Esophagus (tissue), 2 donors: ENCODE data around the gene APBB1. TPM values are rescaled to one million over a fixed set of nuclear protein-coding genes. Genes with fewer than 3 reads are reported as not detected.

Experiments used
- H3K27ac ChIP-seq, 2 donors: one replicate each; pipeline ENCODE4 v1.5.1; 2013; ENCODE audit warnings: low read depth in 2 of 2, mild to moderate bottlenecking in 2 of 2, inconsistent platforms in 1 of 2, low read length in 1 of 2, moderate library complexity in 1 of 2
- H3K27me3 ChIP-seq, 2 donors: one replicate each; pipeline ENCODE4 v1.6.1; 2013; ENCODE audit warnings: low read length in 2 of 2, control low read depth in 1 of 2, mild to moderate bottlenecking in 1 of 2; ENCODE audit not compliant: insufficient read depth in 2 of 2, control insufficient read depth in 1 of 2
- H3K36me3 ChIP-seq, 2 donors: one replicate each; pipeline ENCODE4 v1.6.1; 2013; ENCODE audit warnings: low read length in 1 of 2; ENCODE audit not compliant: control insufficient read depth in 2 of 2, insufficient read depth in 2 of 2
- H3K4me1 ChIP-seq, 2 donors: one replicate each; pipeline ENCODE4 v1.6.1; 2013; ENCODE audit warnings: low read length in 1 of 2; ENCODE audit not compliant: control insufficient read depth in 2 of 2, insufficient read depth in 2 of 2
- H3K4me3 ChIP-seq, 2 donors: one replicate each; pipeline ENCODE4 v1.5.1; 2013; ENCODE audit warnings: low read length in 2 of 2, mild to moderate bottlenecking in 2 of 2, low read depth in 1 of 2, moderate library complexity in 1 of 2
- H3K9me3 ChIP-seq, 2 donors: one replicate each; pipeline ENCODE4 v1.6.1; 2013; ENCODE audit warnings: mild to moderate bottlenecking in 2 of 2, low read depth in 1 of 2, low read length in 1 of 2, moderate library complexity in 1 of 2; ENCODE audit not compliant: control insufficient read depth in 2 of 2, insufficient read depth in 1 of 2
- WGBS, 2 donors: extraction: QIAGEN DNeasy Blood & Tissue Kit; methylation state at CpG; one replicate each; pipeline ENCODE4 v1.1.7; 2013; 5-methylcytosine and 5-hydroxymethylcytosine counted together
- polyA plus RNA-seq, 2 donors: library from polyadenylated mRNA; stranded (reverse); fragments of 200-250 nt; gene quantifications; one replicate each; pipeline ENCODE4 v1.2.3, GENCODE V29; 2013
- donor health status: healthy with polysubstance abuse.
- donor health status: Bipolar disorder and iron deficiency.

The APBB1 gene
- polyA plus RNA-seq, 2 donors: 7.1 to 12.0 TPM

DNA sequence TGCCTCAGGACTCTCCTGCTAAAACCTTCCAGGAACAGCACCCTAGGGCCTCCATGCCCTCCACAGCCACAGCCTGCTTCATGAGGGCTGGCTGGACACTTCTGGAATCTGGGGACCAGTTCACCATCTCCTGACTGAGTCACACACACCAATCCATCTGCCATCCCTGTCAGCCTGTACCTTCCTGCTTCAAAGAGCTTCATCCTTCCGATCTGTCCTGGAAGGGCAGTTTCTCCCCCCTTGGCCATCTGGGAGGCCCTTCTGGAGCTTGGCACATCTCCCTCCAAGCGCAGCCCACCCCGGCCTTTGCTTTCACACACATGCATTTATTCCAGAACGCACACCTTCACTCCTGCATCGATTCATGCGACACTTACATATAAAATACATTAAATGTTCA lies 13.0 kb downstream of the APBB1 start:
- Histone ChIP-seq H3K27me3 (no peaks in the 10 kb centered on the region), H3K27ac (no peak overlapping the region), H3K9me3 (no peaks in the 10 kb centered on the region), H3K36me3 (peaks cover 0 to 9% of the 10 kb centered on the region in 2 donors), H3K4me1 (peaks cover 3 to 6% of the 10 kb centered on the region in 2 donors), H3K4me3 (no peak overlapping the region)
- 93 to 97% methylated on average over 6 of the region's 6 CpGs for WGBS, 2 donors

DNA sequence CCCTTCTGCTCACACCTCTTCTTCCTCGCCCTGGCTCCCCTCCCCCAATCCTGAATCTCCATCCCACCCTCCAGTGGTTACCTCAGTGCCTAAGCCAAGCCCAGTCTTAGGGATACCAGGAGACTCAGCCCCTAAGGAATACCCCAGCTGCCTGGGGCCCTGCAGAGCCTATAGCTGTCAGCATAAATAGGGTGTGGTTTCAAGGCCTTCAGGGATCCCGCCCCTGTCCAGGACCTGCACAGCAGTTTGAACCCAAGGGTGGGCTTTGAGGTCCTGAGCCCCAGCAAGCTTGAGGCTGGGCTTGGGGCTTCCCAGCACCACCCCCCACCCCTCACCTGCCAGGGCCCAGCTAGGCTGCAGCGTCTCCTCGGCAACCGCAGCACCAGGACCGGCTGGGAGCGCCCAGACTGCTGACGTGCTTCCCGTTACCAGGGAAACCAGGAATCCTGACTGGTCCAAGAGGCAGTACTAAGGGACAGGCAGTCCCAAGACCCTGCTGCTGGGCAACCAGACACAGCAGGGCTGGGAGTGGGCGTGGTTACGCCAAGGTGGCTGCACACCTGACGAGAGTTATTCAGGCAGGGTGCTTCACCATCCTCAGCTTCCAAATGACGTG lies 13.7 kb downstream of the APBB1 start:
- Histone ChIP-seq H3K4me3 (no peak overlapping the region), H3K36me3 (peaks cover 0 to 9% of the 10 kb centered on the region in 2 donors), H3K4me1 (peaks cover 3 to 6% of the 10 kb centered on the region in 2 donors), H3K9me3 (no peaks in the 10 kb centered on the region), H3K27ac (no peak overlapping the region), H3K27me3 (no peaks in the 10 kb centered on the region)
- 81 to 82% methylated on average over 13 of the region's 13 CpGs for WGBS, 2 donors

DNA sequence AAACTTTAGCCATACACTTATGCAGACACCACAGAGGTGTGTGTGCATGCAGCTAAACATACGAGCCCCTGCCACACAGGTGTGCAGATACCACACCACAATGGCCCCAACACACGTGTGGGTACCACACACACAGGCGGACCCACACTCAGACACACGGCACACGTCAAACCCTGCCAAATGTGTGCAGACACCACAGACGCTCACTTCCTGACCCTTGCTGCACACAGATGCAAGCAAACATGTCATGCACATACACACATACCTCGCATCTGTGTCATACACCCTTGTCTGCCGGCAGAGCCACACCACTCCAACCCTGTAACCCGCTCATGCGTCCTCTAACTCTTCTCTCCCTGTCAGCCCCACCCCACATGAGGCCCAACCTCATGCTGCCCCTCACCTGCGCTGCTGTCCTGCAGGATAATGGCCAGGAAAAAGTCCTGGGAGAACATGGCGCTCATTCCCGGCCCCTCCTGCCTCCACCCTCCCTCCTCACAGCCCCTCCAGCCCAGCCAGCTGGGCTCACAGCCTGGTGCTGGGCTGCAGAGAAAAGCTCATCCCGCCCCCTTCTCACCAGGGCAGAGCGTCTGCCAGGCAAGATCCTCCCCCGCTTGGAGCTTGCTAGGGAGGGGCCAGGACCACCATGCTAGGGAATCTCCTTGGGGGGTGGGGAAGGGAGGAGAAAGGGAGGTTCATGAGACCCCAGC lies 14.4 kb downstream of the APBB1 start:
- Histone ChIP-seq H3K9me3 (no peaks in the 10 kb centered on the region), H3K4me3 (no peak overlapping the region), H3K36me3 (peaks cover 0 to 9% of the 10 kb centered on the region in 2 donors), H3K27me3 (no peaks in the 10 kb centered on the region), H3K4me1 (peaks cover 3 to 6% of the 10 kb centered on the region in 2 donors), H3K27ac (no peak overlapping the region)
- 72 to 75% methylated on average over 16 of the region's 16 CpGs for WGBS, 2 donors

DNA sequence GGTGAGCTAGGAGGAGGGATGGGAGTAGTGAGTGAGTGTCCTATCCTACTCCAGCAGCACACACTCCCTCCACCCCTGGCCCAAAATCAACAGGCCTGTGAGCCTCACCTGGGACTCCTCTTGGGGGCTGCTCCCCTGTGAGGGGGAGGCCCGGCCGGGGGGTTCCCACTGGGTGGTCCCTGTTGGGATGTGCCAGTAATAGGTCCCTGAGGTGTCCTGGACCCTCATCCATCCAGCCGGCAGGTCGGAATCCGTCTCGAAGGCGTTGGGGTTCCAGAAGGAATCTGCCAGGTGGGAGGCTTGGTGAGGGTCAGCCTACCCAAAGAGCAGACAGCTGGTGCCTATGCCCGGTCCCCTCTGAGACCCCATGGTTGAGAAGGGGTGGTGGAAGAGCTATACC lies 15.4 kb downstream of the APBB1 start:
- Histone ChIP-seq H3K4me1 (peaks cover 3 to 6% of the 10 kb centered on the region in 2 donors), H3K4me3 (no peak overlapping the region), H3K9me3 (no peaks in the 10 kb centered on the region), H3K27ac (no peak overlapping the region), H3K27me3 (no peaks in the 10 kb centered on the region), H3K36me3 (peaks cover 0 to 9% of the 10 kb centered on the region in 2 donors)
- WGBS, 2 donors: 88 to 92% methylated on average over 8 of the region's 8 CpGs

DNA sequence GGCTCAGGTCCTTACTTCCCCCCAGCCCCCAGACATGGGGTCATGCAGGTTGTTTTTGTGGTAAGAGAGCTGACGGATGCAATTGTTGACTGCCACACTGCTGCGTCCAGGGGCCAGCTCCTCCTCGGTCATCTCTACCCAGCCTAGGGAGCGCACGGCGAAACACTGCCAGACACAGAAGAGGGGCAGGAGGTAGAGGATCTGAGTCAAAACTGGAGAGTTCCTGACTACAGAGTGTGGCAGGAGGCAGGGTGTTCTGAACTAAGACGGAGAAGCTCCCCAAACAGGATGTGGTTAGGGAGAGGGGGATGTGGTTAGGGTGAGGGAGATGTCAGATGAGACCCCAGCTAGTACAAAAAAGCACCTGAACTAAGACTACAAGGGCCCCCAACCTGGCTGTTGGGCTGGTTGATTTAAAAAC lies 16.3 kb downstream of the APBB1 start:
- 74 to 80% methylated on average over 7 of the region's 7 CpGs for WGBS, 2 donors
- Histone ChIP-seq H3K36me3 (peaks cover 0 to 9% of the 10 kb centered on the region in 2 donors), H3K27me3 (no peaks in the 10 kb centered on the region), H3K4me3 (no peak overlapping the region), H3K9me3 (no peaks in the 10 kb centered on the region), H3K27ac (peak overlapping the region in 1 of 2 donors; percentile 28), H3K4me1 (peaks cover 3 to 6% of the 10 kb centered on the region in 2 donors)

DNA sequence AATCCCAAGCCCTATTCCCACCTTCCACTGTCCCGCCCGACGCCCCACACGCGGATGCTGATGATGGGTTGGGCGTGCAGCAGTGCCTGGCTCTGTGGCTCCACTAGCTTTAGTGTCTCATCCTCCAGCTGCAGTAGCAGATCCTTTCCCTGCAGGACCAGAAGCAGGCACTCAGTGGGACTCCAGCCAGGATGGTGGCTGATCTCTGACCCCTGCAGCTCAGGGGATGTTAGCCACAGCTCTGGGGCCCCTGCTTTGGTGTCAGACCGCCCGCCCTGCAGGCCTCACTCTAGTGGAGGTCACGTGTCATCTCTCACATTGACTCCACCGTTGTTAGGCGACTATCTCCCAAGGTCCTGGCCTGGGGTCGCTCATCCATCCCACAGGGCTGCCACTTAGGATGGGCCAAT lies 16.8 kb downstream of the APBB1 start:
- Histone ChIP-seq H3K27me3 (no peaks in the 10 kb centered on the region), H3K9me3 (no peaks in the 10 kb centered on the region), H3K27ac (peak overlapping the region in 1 of 2 donors; percentile 28), H3K36me3 (peaks cover 0 to 9% of the 10 kb centered on the region in 2 donors), H3K4me1 (peaks cover 3 to 6% of the 10 kb centered on the region in 2 donors), H3K4me3 (no peak overlapping the region)
- WGBS, 2 donors: 78 to 85% methylated on average over 12 of the region's 12 CpGs

DNA sequence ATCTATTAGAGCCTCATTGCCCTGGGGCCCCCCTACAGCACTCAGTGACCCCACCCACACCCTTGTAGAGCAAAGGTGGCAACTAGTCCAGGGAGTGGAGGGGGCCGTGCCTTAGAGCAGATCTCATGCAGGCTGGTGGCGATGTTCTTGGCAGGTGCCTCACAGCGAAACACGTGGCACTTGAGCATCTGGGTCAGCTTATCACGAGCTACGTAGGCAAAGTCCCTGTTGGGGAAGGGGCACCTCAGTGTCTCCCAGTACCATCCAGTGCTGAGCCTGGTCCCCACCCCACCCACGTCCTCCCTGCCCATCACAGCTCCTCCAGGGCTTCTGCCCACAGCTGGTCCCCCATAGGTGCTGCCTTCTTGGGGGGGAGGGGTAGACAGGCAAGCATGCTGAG lies 17.4 kb downstream of the APBB1 start:
- H3K9me3 ChIP-seq: no peaks in the 10 kb centered on the region
- H3K36me3 ChIP-seq: peaks cover 0 to 9% of the 10 kb centered on the region in 2 donors
- no peak overlapping the region for H3K27ac ChIP-seq
- H3K27me3 ChIP-seq: no peaks in the 10 kb centered on the region
- H3K4me3 ChIP-seq: no peak overlapping the region
- WGBS, 2 donors: 87 to 93% methylated on average over 7 of the region's 7 CpGs
- H3K4me1 ChIP-seq: peaks cover 3 to 6% of the 10 kb centered on the region in 2 donors

DNA sequence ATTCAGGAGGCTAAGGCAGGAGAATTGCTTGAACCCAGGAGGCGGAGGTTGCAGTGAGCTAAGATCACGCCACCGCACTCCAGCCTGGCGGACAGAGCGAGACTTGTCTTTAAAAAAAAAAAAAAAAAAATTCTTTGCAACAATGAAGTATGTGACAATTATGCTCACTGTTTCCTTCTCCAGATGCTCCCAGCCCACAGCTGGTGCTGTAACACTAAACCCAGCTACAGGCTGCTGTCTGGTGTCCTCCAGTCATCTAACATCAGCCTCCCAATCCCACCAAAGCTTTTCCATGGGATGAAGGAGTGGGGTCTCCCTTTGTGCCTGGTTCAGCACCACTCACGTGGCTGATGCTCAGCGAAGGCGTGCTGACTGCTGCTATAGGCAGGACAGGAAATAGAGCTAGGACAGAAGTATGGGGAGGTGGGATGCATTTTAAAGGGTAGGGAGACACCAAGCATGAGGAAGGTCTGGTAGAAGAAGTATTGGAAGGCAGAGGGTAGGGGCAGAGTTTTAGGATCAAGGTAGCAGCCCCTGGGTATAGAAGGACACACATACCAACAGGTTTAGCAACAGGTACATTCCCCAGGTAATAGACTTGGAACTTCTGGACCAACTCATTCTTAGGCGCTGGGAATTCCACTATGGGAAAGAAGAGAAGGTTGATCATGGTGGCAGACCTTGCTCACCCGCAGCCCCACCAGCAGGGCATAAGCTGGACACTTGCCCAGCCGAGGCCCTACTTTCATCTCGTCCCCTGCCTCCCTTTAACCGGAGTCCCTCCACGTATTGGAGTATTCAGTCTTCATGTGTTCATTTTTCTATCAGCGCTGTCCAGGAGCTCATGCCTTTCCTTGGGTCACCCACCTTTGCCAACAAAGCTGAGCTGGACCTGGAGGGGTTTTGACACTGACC lies 18.2 kb downstream of the APBB1 start:
- WGBS, 2 donors: 94 to 96% methylated on average over 15 of the region's 15 CpGs
- peaks cover 0 to 9% of the 10 kb centered on the region in 2 donors for H3K36me3 ChIP-seq
- H3K27ac ChIP-seq: no peak overlapping the region
- H3K4me3 ChIP-seq: no peak overlapping the region
- no peaks in the 10 kb centered on the region for H3K27me3 ChIP-seq
- no peaks in the 10 kb centered on the region for H3K9me3 ChIP-seq
- H3K4me1 ChIP-seq: peaks cover 3 to 6% of the 10 kb centered on the region in 2 donors

DNA sequence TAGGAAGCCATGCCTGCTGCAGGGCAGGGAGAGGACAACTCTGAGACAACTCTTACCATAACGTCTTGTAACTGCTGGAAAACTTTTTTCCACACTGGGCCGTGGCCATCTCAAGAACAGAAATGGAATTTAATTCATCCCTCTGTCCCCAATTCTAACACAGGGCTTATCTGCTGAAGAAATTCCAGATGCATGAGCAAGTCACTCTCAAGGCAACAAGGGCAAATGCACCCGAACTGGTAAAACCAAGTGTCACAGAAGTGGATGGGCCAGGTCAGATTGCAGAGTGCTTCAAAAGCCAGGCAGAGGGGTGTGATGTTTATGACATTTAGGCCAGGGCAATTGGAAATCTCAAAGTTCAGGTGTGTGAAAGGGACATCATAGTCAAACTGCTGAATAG lies 21.3 kb downstream of the APBB1 start:
- Histone ChIP-seq H3K4me1 (peaks cover 0 to 11% of the 10 kb centered on the region in 2 donors), H3K36me3 (peaks cover 4 to 11% of the 10 kb centered on the region in 2 donors), H3K27me3 (no peaks in the 10 kb centered on the region), H3K27ac (no peak overlapping the region), H3K9me3 (no peaks in the 10 kb centered on the region), H3K4me3 (no peak overlapping the region)
- WGBS, 2 donors: 55 to 60% methylated on average over 3 of the region's 3 CpGs
